Spleen (tissue), 7 donors: Measurements from ENCODE around the gene KIF1A.

Experiments
- CTCF ChIP-seq, 11 experiments: fragments of 200-600 bp in 7 of 11; fragments of 450-650 bp in 4 of 11; sonication (generic) in 4 of 11; IDR thresholded peaks in 8 of 11; conservative IDR thresholded peaks in 3 of 11; 1 replicate in 7 of 11; 2 replicates in 4 of 11; pipeline versions ENCODE4 v1.4.0 to v1.8.0; 2016 to 2021; ENCODE audit warnings: antibody characterized with exemption in 11 of 11, inconsistent platforms in 4 of 11, mild to moderate bottlenecking in 1 of 11
- POLR2A ChIP-seq, 3 donors: fragments of 450-650 bp; IDR thresholded peaks; one replicate each; pipeline ENCODE4 v1.5.1; 2017; ENCODE audit warnings: antibody characterized with exemption in 3 of 3, mild to moderate bottlenecking in 1 of 3
- donor health status: DM: no; HTN: no; CAD: no; lungs with moderate emphysema.
- donor health status: DM: no; HTN: no; CAD: no.
- donor health status: DM: no; HTN: no; CAD: no.

GRCh38 chr2:240731178-240731545 lies 88.9 kb downstream of the KIF1A start:
- TF ChIP-seq CTCF (IDR thresholded peaks at IDR 0.05 in 8 of 11, conservative IDR thresholded peaks at IDR 0.05 in 3 of 11) = no peak
- no peak for TF ChIP-seq POLR2A (IDR thresholded peaks at IDR 0.05)
